ENCODE results near the gene OSCP1.

The OSCP1 gene

DNA sequence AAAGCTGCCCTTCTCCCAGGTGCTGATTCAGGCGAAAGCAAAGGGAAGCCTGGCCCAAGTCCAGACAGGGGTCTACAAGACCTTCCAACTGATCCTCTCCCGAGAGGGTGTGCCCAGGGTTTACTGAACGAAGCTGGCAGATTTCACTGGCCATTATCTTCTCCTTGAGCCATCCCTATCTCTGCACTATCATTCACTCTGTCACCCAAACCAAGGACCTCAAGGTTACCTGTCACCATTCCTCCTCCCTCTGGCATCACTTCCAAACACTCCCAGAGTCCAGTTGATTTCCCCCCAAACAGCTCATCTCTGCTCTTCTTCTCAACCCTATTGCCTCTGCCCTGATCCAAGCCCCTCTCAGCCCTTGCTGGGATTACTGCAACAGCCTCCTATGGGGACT is 69.5 kb downstream of the OSCP1 start:
- DNase-seq: no peak

DNA sequence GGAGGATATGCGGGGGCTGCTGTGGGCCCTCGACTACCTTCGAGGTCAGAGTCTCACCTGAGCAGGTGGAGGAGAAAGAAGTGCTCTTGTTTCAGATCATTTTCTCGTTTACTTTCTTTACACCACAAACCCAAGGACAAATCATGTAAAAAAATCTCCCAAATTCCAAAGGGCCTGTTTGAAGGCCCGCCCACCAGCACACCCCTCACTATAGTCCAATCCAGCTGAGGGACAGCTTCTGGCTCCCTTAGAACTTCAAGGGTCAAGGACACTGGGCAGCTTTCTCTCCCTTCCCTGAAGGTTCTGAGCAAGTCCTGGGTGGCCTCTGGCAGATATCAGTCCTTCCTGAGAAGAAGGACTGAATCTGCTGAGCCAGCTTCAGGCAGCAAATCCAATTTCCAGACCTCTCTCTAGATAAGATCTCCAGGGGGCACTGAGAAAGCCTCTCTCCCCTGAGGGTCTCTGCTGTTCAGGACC is 70.1 kb downstream of the OSCP1 start:
- no peak for DNase-seq

DNA sequence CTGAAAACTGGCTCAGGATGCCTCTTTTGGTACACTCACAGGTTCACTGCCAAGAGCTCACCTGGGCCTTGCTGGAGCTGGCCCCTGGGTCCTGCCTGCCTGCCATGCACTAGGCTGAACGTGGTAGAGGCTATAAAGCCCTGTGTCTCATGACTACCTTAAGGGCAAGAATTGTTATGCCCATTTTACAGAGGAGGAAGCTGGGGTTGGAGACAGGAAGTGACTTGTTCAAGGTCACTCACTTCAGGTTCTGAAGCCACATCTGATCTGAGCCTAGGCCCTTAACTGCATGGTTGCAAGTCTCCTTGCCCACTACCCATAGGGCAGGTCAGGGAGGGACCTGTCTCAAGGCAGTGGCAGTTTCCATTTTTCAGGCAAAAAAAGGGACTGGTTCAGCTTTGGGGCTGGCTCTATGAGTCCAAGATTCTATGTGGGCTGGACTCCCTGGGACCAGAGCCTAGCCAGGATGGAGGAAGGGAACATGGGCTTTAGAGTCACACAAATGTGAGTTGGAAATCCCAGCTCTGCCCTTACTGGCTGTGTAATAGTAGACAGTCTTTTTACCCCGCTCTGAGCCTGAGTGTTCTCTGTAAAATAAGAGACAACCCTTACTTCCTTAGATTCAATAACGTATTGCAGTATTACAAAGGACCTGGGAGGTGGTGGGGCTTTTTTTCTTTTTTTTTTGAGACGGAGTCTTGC is 72.3 kb downstream of the OSCP1 start:
- no peak for DNase-seq

DNA sequence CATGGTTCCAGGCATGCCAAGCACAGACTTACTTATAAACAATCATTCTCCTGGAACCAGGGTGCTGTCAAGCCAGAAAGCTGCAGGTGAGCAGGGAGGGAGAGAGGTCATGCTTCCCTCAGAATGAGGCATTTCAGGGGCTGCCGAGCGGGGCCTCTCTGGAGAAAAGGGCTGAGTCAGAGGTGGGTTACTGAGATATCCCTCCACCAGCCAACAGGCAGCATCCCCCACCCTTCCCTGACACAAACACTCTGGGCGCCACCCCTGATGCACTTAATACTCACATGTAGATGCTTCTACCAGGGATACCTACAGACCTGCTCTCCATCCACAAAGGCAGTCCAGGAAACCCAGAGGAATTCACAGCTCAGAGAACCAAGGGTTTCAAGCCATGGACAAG is 77.6 kb downstream of the OSCP1 start:
- DNase-seq: no peak

DNA sequence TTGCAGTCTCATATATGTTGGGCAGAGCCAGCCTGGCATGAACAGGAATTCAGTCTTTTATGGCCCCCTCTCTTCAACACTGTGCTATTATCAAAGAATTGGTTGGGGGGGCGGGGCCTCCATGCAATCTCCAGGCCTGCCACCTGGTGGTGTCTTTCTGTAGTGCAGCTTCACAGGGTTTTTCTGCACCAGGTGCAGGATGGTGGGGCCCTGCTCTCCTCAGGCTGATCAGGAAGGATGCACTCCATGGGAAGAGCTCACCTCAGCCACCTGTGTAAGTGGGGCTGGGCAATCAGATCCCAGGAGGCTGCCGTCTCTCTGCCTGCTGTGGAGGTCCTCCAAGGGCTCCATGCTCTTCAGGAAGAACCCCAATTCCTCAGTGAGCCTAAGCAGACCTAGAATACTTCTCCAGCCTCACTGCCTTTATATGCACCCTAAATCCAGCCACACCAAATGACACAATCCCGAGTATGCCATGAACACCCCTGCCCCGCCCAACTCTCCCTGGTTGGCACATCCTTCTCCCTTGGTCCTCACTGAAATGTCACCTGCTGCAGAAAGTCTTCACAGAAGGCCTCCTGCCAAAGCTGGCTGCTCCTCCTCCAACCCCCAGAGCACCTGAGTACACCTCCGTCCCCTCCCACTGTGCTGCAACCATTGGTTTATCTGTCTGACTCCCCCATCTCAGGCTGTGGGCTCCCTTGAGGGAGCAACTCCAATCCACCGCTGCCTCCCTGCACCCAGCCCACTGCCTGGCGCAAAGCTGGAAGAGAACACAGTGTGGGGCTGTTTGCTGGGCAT is 81.0 kb downstream of the OSCP1 start:
- DNase-seq: peak; percentile 85

All from NCI-H2171 treated with DMSO at 0.1 percent for 48 hours (cell line).